GM19324 (cell line): Measurements from ENCODE around the gene CAB39.

Source experiments
- ATAC-seq: cut with Tn5 transposase; IDR thresholded peaks from one replicate; pipeline ENCODE4 v1.9.1; 2021; ENCODE audit warnings: mild to moderate bottlenecking, moderate library complexity; ENCODE audit not compliant: unreplicated experiment, low FRiP score

The CAB39 gene

GRCh38 chr2:230748087-230748486 is 35.4 kb downstream of the CAB39 start:
- ATAC-seq, result no peak

- ATAC-seq, result no peak
Observed at GRCh38 chr2:230749111-230749510, 36.5 kb downstream of the CAB39 start.

GRCh38 chr2:230751062-230751461 is 38.4 kb downstream of the CAB39 start:
- no peak for ATAC-seq

GRCh38 chr2:230754200-230754599 is 41.6 kb downstream of the CAB39 start:
- ATAC-seq, result no peak

GRCh38 chr2:230757476-230757875 is 44.8 kb downstream of the CAB39 start:
- ATAC-seq, result no peak

- no peak for ATAC-seq
Observed at GRCh38 chr2:230758566-230759480, 46.2 kb downstream of the CAB39 start.

- ATAC-seq, result no peak
Observed at GRCh38 chr2:230759481-230760167, 47.0 kb downstream of the CAB39 start.

GRCh38 chr2:230761704-230762103 is 49.1 kb downstream of the CAB39 start:
- no peak for ATAC-seq

GRCh38 chr2:230762317-230762896 is 49.8 kb downstream of the CAB39 start:
- ATAC-seq, result peak; percentile 52

GRCh38 chr2:230764346-230764745 is 51.7 kb downstream of the CAB39 start:
- ATAC-seq, result no peak

GRCh38 chr2:230765611-230766300 is 53.1 kb downstream of the CAB39 start:
- no peak for ATAC-seq

- no peak for ATAC-seq
Observed at GRCh38 chr2:230767862-230768388, 55.3 kb downstream of the CAB39 start.

GRCh38 chr2:230770804-230771203 is 58.2 kb downstream of the CAB39 start:
- ATAC-seq, result no peak

GRCh38 chr2:230772156-230772555 is 59.5 kb downstream of the CAB39 start:
- no peak for ATAC-seq

GRCh38 chr2:230773039-230773773 is 60.6 kb downstream of the CAB39 start:
- no peak for ATAC-seq

- ATAC-seq, result no peak
Observed at GRCh38 chr2:230774348-230774951, 61.8 kb downstream of the CAB39 start.

- no peak for ATAC-seq
Observed at GRCh38 chr2:230775737-230776136, 63.1 kb downstream of the CAB39 start.

- no peak for ATAC-seq
Observed at GRCh38 chr2:230777721-230778120, 65.1 kb downstream of the CAB39 start.

GRCh38 chr2:230778350-230779063 is 65.9 kb downstream of the CAB39 start:
- ATAC-seq, result no peak
